MCF 10A (cell line): ENCODE data around the gene BMPR1B. TPM values are rescaled to one million over a fixed set of nuclear protein-coding genes. Genes with fewer than 3 reads are reported as not detected.
A peak's percentile ranks its signal among the peaks of the same experiment; 100 is the strongest.

Experiments
- BruUV-seq: library from RNA; stranded (reverse); fragments of 400-500 nt; replicated peaks from 2 replicates; lab custom pipeline; 2021; lab: Mats Ljungman, UMichigan
- CTCF ChIA-PET: fragments of 300-600 bp; sonication (Branson Sonifier 250); formaldehyde crosslinking; extraction: SDS; loops from one replicate; lab custom pipeline; 2021; ENCODE audit warnings: antibody characterized with exemption, inconsistent platforms; lab: Yijun Ruan, JAX
- POLR2A ChIA-PET: fragments of 300-600, 350-650 bp; sonication (Branson Sonifier 250); formaldehyde crosslinking; extraction: SDS; loops from one replicate; lab custom pipeline; 2020; ENCODE audit warnings: antibody characterized with exemption, inconsistent platforms; lab: Yijun Ruan, JAX
- DNase-seq: peaks from one replicate; pipeline ENCODE4 v3.0.0-alpha.2; 2018; ENCODE audit not compliant: unreplicated experiment
- H3K27ac Mint-ChIP-seq: one replicate; pipeline ENCODE4 v1.8.0; 2022; ENCODE audit warnings: mild to moderate bottlenecking, low read depth, mixed read lengths; ENCODE audit not compliant: unreplicated experiment
- H3K27me3 Mint-ChIP-seq: one replicate; pipeline ENCODE4 v1.8.0; 2022; ENCODE audit warnings: mixed read lengths; ENCODE audit not compliant: insufficient read depth, unreplicated experiment
- H3K36me3 Mint-ChIP-seq: one replicate; pipeline ENCODE4 v1.8.0; 2022; ENCODE audit warnings: mild to moderate bottlenecking, moderate library complexity, mixed read lengths; ENCODE audit not compliant: insufficient read depth, unreplicated experiment
- H3K4me1 Mint-ChIP-seq: one replicate; pipeline ENCODE4 v1.8.0; 2022; ENCODE audit warnings: mixed read lengths; ENCODE audit not compliant: insufficient read depth, unreplicated experiment
- H3K4me3 Mint-ChIP-seq: one replicate; pipeline ENCODE4 v1.8.0; 2022; ENCODE audit warnings: mild to moderate bottlenecking, moderate library complexity, mixed read lengths; ENCODE audit not compliant: unreplicated experiment
- H3K9me3 Mint-ChIP-seq: one replicate; pipeline ENCODE4 v1.8.0; 2022; ENCODE audit warnings: mixed read lengths; ENCODE audit not compliant: unreplicated experiment
- intact Hi-C: fragments of 100-400 bp; cut with micrococcal nuclease; formaldehyde crosslinking; loops from 2 replicates; pipeline ENCODE4 v1.14.1; 2022
- total RNA-seq: library from RNA; stranded (reverse); gene quantifications from 2 replicates; pipeline ENCODE4 v1.2.3, GENCODE V29; 2022
- TF ChIP-seq, protein P1 (sequence below): fragments of 200-600 bp; IDR thresholded peaks from one replicate; pipeline ENCODE4 v1.8.0; 2022; ENCODE audit warnings: antibody characterized with exemption, mild to moderate bottlenecking; ENCODE audit not compliant: unreplicated experiment

Gene BMPR1B
- total RNA-seq, 1 experiment from 2014 or later: 18.8 TPM

DNA sequence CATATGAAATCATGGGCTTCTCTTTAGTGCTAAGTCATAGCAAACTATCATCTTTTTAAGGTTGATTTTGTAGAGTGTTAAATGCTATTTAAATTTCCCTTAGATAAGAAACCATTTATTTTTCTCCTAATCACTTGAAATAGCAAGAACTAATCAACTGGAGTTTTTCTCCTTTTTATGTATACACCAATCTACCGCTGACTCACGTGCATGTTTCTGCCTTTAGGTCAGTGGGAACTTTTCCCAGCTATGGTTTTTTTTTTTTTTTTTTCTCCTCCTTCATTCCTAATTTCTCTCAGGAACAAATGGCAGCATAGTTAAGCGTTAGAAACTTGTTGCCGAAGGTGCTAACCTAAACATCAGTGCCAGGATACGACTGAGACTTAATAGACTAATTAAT, 176.4 kb downstream of the BMPR1B start:
- Mint-ChIP-seq H3K36me3 (peaks cover 9% of the 10 kb centered on the region), H3K4me1 (peaks cover 40% of the 10 kb centered on the region), H3K4me3 (peak overlapping the region; percentile 60), H3K27me3 (no peaks in the 10 kb centered on the region), H3K9me3 (no peaks in the 10 kb centered on the region), H3K27ac (peak overlapping the region; percentile 88)
- BruUV-seq: no TSS peak
- ChIA-PET CTCF (no interaction called here), POLR2A (interaction anchor here (1.0 to 1.5 kb wide), 3 partner anchors 125 to 176 kb away, joined by 3 to 6 read pairs (median 4); partner anchors contain the start of gene BMPR1B)
- DNase-seq: peak; percentile 60
- TF ChIP-seq, protein P1, sequence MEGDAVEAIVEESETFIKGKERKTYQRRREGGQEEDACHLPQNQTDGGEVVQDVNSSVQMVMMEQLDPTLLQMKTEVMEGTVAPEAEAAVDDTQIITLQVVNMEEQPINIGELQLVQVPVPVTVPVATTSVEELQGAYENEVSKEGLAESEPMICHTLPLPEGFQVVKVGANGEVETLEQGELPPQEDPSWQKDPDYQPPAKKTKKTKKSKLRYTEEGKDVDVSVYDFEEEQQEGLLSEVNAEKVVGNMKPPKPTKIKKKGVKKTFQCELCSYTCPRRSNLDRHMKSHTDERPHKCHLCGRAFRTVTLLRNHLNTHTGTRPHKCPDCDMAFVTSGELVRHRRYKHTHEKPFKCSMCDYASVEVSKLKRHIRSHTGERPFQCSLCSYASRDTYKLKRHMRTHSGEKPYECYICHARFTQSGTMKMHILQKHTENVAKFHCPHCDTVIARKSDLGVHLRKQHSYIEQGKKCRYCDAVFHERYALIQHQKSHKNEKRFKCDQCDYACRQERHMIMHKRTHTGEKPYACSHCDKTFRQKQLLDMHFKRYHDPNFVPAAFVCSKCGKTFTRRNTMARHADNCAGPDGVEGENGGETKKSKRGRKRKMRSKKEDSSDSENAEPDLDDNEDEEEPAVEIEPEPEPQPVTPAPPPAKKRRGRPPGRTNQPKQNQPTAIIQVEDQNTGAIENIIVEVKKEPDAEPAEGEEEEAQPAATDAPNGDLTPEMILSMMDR: no peak
- intact Hi-C loops: loop anchor here (2.0 kb wide), 1 partner anchor 175 kb away; no protein-coding TSS in a partner anchor

GRCh38 chr4:94934864-94935263, 177.1 kb downstream of the BMPR1B start:
- CTCF ChIA-PET: interaction anchor here (0.6 kb wide), 1 partner anchor 26 kb away, joined by 3 read pairs; no protein-coding TSS in a partner anchor
- Mint-ChIP-seq H3K27me3 (no peaks in the 10 kb centered on the region), H3K9me3 (no peaks in the 10 kb centered on the region), H3K27ac (peak overlapping the region; percentile 88), H3K36me3 (peaks cover 9% of the 10 kb centered on the region), H3K4me3 (peak overlapping the region; percentile 60), H3K4me1 (peaks cover 40% of the 10 kb centered on the region)
- POLR2A ChIA-PET: interaction anchor here (0.6 to 2.1 kb wide), 9 partner anchors 10 to 177 kb away, joined by 3 to 7 read pairs (median 4); partner anchors contain the start of gene BMPR1B
- TF ChIP-seq, protein P1: no peak
- DNase-seq: peak; percentile 25
- no TSS peak for BruUV-seq
- intact Hi-C loops: loop anchor here (2.0 to 5.0 kb wide), 2 partner anchors 87 to 176 kb away; no protein-coding TSS in a partner anchor

GRCh38 chr4:94936854-94937253, 179.1 kb downstream of the BMPR1B start:
- TF ChIP-seq, protein P1: no peak
- BruUV-seq: no TSS peak
- Mint-ChIP-seq H3K36me3 (peaks cover 9% of the 10 kb centered on the region), H3K27me3 (no peaks in the 10 kb centered on the region), H3K4me1 (peaks cover 40% of the 10 kb centered on the region), H3K27ac (peak overlapping the region; percentile 88), H3K4me3 (no peak overlapping the region), H3K9me3 (no peaks in the 10 kb centered on the region)
- ChIA-PET POLR2A (no interaction called here), CTCF (no interaction called here)
- intact Hi-C loops: loop anchor here (5.0 kb wide), 1 partner anchor 85 kb away; no protein-coding TSS in a partner anchor
- no peak for DNase-seq

- intact Hi-C loops: loop anchor here (5.0 kb wide), 1 partner anchor 82 kb away; no protein-coding TSS in a partner anchor
- Mint-ChIP-seq H3K4me1 (peaks cover 20% of the 10 kb centered on the region), H3K9me3 (no peaks in the 10 kb centered on the region), H3K4me3 (no peak overlapping the region), H3K36me3 (peaks cover 9% of the 10 kb centered on the region), H3K27ac (no peak overlapping the region), H3K27me3 (no peaks in the 10 kb centered on the region)
- ChIA-PET CTCF (interaction anchor here (0.6 kb wide), 1 partner anchor 316 kb away, joined by 3 read pairs; no protein-coding TSS in a partner anchor), POLR2A (interaction anchor here (0.8 to 1.3 kb wide), 3 partner anchors 34 to 313 kb away, joined by 3 to 4 read pairs (median 3); no protein-coding TSS in a partner anchor)
- DNase-seq: peak; percentile 51
- BruUV-seq: no TSS peak
- TF ChIP-seq, protein P1: no peak
These were observed 182.2 kb downstream of the BMPR1B start for GRCh38 chr4:94939791-94940519.
